NCI-H748 (cell line): ENCODE measurements around the gene PHACTR1.
"Not testable (repeated sequence)": the region's sequence is repeated elsewhere in the genome, so short reads cannot be mapped to it uniquely, and the experiment has no call there.

Source experiments
- DNase-seq: peaks from one replicate; lab custom pipeline; 2025; ENCODE audit not compliant: unreplicated experiment; lab: John Stamatoyannopoulos, UW

Gene PHACTR1

DNA sequence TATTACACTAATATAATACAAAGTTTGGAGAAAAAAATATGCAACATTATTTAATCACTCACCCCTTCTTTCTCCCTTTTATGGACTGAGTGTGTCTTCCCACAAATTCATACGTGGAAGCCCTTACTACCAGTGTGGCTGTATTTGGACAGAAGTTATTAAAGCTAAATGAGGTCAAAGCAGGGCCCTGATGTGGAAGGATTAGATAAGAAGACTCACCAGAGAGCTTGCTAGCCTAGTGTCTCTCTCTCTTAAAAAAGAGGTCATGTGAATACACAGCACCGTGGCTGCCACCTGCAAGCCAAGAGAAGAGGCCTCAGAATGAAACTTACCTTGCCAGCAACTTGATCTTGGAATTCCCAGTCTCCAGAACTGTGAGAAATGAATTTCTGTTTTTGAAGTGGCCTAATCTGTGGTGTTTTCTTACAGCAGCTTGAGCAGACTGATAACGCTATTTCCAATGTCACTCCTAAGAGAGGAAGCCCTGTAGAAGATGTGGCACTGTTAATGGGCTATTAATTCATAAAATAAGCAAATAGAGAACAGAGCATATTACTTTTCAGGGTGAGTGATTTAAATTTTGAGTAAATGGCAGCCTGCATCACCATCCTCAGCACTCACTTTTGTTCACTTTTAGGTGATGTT, 378.3 kb downstream of the PHACTR1 start:
- no peak for DNase-seq

DNA sequence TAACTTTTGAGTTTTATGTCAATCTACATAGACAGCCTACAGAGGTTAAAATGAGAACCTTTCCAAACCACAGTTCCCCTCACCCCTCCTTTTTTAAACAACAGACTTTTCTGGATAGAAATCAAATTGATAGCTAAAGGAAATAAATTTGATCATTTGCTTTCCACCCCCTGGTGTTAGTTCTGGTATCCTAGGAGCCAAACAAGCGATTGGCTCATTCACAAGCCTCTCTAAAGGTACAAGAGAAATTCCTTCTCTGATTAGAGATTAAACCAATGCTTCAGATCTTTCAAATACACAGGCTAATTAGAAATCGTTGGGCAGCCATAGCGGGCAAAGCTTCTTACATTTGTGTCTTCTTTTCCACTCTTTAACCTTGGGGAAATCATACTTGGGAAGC, 379.5 kb downstream of the PHACTR1 start:
- DNase-seq, result no peak

DNA sequence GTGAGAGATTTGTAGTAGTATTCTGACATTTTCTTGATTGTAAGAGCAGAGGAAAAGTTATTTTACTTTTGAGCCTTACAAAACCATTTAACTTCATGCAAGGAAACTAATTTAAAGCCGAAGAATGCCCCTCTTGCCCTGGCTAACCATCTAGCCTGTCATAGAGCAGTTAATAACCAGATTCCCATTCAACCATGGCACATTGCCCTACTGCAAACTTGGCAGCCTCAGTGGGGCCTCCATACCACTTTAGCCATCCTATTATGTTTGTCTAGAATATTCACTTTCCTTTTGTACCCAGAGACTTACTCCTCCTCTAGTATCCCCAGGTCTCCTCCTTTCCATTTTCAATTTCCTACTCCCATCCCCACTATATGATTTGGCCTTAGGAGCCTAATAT, 380.9 kb downstream of the PHACTR1 start:
- DNase-seq, result no peak

DNA sequence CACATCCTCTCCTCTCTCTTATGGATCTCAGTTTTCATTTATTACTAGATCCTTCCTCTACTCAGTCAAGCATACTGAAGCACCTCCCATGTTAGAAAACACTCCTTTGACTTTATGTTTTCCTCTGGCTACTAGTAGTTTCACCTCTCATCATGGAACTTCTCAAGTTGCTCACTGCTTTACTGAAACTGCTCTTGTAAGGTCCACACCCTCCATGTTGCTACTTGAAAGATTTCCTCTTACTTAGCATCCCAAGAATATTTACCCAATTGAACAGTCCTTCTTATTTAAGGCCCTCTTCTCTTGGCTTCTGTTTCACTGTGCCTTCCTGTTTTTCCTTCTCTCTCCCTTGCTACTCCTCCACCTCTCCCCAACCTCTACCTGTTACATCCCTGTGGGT, 381.4 kb downstream of the PHACTR1 start:
- DNase-seq, result no peak

DNA sequence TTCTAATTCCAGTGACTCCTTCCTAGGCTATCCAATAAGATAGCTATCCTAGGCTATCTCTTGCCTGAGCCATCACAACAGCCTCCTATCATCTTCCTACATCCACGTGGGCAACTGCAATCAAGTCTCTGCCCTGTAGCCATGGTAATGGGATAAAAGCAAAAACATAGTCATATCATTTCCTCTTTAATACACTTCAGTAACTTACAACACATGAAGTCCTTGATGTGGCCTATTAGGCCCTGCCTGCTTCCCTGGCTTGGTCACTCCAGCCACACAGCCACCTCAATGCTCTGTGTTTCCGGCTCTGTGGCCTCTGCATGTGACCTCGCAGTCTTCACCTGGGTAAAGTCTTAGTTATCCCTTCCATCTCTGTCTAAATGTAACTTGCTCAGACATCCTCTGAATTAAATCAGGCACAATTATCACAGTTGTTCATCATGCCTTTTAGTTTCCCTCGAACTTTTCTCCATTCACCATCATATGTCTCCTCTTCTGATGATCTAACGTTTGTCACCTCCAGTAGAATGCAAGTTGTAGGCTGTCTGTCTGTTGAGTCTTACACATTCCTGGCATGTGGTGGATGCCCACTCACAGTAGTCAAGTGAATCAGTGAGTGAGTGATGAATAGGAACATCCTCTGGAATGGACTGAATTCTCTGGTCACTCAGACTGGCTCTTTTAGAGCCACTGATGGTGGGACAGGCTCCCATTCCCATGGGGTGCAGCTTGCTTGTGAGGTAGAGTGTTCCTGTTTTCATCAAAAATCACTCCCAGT, 382.4 kb downstream of the PHACTR1 start:
- DNase-seq, result no peak

DNA sequence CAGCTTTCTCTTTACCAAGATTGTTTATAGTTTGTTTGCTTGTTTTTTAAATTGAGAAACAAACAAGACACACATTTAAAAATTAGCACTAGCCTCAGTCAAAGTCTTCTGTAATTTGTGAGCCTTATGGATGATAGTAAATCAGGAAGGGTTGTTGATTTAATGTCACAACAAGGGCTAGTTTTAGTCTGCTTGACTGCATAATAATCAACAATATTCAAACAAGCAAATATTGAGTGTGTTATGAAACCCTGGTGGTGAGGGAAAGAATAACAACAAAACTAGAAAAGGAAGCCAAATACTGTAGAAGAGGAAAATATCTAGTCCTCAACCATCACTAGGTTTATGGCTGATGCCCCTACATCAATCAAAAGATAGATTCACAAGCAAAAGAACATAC, 383.2 kb downstream of the PHACTR1 start:
- no peak for DNase-seq

DNA sequence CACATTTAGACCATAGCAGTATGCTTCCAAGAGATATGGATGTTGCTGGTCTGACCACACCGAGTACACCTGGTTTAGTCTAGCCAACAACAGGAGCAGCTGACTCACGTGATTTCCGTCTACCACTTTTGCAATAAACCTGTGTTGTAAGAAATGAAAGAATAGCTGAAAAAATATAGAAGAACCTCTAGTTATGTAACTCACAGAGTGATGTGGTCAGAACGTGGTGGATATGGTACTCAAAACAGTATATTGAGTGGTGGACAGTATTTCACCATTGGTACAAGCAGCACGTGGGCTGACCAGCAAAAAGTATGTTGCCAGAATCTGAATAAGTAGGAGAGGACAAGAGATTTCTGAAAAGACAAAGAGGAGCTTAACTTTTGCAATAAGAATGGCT, 384.8 kb downstream of the PHACTR1 start:
- DNase-seq, result no peak

DNA sequence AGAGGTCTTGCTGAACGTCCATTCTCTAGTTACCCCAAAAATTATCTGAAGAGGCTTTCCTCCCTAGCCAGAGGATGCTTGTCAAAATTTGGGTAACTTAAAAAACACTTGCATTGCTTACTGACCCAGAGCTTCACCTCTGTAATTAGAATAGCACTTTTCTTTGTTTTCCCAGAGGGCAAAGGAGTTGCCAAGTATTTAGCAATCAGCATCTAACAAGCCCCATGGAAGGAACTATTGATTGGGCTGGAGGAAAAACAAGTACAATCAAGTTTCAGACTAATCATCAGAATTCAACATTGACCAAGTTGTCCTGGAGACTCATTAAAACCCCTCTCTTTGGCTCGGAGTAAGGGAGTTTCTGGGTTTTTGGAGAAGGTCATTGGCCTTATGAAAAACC, 385.4 kb downstream of the PHACTR1 start:
- DNase-seq, result no peak

DNA sequence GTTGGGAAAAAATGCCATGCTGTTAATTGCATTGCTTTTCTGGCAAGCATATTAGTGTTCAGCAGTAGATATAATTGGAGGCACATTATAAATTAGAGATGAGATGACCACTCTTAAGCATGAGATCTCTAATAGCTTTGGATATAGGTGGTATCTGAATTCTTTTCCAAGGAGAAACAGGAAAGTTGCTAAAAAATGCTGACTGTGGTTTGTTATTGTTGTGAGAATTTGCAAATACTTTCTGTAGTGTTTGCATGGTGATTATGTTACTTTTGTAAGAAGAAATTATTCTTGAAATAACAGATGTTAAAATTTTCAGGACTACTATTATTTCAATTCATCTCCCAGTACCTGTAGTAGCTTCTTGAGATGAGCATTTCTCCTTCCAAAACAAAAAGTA, 386.6 kb downstream of the PHACTR1 start:
- DNase-seq, result no peak

DNA sequence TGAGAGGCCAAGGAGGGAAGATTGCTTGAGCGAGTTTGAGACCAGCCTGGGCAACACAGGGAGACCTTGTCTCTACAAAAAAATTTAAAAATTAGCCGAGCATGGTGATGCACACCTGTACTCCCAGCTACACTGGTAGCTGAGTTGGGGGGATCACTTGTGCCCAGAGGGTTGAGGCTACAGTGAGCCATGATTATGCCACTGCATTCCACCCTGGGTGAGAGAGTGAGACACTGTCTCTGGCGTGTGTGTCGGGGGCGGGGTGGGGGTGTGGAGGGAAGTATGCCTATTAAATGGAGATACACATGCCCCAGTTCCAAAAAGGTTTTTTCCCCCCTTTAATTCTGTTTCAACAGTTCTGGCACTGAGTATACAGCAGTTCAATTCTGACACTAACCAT, 388.6 kb downstream of the PHACTR1 start:
- DNase-seq, result no peak

DNA sequence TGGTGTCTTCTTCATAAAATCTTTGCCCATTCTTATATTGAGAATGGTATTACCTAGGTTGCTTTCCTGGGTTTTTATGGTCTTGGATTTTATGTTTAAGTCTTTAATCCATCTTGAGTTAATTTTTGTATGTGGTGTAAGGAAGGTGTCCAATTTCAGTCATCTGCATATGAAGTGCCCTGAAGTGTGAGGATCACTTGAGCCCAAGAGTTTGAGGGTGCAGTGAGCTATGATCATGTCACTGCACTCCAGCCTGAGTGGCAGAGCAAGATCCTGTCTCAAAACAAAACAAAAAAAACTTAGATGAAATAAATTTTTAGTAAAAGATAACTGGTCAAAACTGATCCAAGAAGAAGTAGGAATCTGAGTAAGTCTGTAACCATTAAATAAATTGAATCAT, 396.4 kb downstream of the PHACTR1 start:
- no peak for DNase-seq

DNA sequence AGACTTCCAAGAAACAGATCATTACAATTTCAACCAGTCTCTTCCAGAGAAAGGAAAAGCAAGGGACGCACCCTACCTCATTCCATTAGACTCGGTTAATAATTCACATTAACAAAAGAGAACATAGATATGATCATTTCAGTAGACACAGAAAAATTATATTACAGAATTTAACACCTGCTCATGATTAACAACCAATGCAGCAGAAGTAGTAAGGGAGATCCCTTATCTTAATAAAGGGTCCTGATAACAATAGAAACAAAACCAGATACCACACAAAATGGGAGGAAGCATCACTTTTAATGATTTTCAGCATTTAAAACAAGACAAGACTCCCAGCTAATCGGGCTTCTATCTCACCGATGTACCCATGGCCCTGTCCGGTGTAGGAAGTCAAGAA, 396.8 kb downstream of the PHACTR1 start:
- DNase-seq, result no peak

DNA sequence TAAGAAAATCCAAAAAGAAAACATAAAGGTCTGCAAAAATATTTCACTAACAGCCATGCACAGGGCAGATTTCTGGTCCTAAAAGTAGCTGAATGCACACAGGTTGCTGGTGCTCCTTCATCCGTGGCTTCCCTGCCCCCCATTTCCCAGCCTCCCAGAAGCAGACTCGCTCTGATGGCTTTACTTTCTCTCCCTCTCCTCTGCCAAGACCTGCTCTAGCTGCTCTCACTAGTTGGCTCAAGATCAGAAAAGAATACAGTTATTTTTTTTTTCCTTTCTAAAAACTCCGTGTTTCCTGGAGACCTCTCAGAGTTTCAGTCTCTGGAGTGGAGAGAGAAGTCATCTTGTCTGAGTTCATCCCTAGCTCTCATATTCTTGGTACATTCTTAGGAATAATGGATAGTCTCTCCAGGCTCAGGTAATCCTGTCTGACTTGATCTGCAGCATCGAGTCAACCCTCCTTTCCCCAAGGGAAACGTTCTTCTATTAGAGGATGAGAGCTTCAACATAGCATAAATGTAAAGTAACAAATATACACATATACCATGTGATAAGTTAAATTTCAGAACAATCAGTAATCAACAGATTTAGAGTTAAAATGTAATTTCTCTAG, 397.5 kb downstream of the PHACTR1 start:
- no peak for DNase-seq

DNA sequence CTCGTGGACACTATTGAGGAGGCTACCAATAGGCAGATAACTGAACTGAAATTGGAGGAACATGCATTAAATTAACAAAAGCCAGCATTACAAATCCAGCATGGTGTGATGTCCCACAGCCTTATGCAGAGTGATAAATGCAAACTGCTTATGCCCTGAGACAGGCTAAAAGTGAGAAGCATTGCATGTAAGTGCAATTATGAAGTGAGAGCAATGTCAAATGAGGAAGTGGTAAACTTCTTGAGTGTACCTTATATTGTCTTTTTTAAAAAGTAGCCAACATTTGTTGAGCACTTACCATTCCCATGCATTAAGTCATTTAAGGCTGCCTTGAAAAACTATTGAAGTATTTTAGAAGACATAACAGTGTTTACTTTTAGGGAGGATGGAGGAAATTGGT, 399.6 kb downstream of the PHACTR1 start:
- DNase-seq, result no peak

DNA sequence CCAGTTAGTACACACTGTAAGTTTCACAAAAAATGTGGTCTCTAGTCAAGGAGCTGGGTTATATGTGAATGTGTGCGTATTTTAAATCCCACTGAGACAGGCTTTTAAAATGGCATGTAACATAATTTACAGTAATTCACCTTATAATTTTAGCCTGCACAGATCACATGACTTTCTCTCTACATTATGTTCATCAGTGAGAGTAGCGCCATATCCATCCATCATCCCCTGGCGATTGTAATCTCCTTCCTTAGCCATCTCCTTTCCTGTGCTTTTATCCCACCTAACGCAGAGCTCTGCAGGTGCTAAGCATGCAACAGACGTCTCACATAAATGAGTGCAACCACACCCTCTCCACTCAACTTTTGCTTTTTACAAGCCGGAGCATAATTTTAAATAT, 401.0 kb downstream of the PHACTR1 start:
- peak; percentile 35 for DNase-seq

DNA sequence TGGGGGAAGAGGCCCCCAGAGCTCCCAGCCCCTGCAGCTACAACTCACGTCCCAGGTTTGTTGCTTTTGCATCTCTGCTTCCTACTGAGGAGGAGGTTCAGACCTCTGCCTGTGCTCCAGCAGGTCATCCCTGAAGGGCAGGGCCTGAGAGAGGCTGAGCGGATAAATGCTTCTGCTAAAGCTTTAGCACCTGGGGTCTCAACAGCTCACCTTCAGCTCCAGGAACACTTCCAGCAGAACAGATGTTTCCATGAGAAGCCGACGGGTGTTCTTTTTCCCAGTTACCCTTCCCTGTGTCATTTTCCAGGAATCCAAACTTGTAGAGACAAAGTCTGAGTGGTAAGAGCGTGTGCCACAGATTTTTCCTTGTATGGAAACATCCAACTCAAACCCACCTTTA, 403.0 kb downstream of the PHACTR1 start:
- no peak for DNase-seq

DNA sequence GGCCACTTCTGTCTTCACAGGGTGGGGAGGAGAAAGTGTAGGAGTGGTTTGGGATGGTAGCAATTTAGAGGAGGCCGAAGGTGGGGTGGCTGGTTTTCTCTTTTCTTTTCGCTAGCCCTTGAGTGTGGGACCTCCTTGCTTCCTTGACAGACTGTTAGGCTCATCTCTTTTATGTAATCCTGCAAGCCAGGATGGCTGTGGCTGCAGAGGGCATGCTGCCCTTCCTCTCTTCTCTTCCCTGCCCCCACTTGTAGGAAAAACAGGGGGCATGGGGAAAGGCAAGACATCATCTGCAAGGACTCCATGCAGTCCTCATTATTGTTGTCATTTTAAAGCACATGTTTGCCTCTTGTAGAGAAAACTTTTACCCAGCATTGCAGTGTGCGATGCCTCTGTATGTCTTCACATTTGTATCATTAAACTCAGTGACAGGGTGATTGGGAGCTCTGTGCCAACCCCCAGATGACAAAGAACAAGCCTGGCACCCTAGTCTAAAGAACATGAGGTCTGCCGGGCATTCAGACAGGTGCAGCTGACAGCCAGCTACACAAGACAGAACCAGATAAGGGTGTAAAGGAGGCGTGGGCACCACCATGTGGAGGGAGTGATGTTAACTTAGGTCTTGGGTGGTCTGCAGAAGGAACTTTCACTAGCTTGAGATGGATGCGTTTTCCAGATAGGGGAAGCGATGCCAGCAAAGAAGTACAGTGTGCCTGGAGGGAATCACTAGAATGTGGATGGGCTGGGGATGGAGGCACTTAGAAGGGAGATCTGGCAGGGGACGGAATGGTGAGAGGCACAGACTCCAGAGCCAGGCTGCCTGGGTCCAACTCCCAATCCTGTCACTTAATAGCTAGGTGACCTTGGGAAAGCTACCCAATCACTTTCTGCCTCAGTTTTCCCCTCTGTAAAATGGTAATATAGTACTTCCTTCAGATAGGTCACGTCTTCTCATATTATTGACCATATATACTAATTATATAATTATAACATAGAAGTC, 404.2 kb downstream of the PHACTR1 start:
- DNase-seq, result peak; percentile 36

DNA sequence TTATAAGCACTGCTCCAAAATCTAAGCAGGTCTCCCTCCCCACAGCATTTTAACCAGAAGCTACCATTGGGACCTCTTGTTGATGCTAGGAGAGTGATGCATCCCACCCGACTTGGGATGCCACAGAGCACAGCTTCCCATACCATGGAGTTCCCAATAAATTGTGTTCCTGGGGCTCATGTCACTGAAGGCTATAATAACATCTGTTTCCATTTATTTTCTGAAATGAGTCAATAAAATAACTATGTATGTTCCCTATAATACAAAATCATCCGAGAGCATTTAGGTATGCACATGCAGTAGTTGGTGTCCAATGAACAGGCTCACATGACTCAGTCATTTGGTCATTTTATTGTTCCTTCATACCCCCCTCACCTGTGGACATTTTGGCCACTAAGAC, 407.6 kb downstream of the PHACTR1 start:
- no peak for DNase-seq

DNA sequence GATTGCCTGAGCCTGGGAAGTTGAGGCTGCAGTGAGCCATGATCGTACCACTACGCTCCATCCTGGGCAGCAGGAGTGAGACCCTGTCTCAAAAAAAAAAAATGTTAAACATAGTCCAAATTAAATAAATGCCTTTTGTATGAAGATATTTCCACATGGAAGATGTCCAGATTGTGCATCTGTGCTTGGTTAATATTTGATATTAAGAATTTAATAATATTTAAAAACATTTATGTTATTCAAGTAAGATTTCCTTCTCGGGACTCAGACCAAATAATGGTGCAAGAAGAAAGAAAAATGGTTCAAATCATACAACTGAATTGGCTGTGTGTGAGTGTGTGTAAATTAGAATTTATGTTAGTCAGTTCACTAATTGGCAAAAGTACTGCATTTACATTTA, 409.3 kb downstream of the PHACTR1 start:
- DNase-seq, result no peak

DNA sequence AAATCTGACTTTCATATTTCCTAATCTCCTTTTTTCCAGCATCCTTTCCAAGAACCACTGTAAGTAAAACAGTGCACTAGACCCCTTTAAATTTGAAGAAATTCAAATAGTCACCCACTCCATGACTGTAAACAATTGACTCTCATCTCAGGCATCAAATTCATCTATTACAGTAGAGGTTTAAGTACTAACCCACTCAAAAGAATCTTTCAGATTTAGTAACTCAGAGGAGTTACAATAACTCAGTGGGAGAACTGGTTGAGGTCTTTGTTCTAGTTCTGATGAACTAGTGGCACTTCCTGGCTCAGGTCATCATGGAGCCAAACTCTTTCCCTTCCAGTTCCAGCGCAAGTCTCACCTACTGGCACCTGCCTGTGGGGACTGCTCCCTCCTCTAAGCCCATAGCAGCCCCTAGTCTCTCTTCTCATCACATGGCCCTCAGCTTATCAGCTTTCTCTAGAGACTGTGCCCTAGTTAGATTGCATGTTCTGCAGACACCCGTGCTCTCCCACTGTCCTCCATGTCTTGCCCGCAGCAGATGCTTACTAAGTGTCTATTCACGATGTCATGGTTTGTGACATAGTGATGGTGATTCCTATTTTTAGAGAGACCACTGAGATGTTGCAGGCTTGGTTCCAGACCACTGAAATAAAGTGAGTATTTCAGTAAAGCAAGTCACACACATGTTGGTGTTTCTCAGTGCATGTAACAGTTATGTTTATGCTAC, 415.5 kb downstream of the PHACTR1 start:
- no peak for DNase-seq

DNA sequence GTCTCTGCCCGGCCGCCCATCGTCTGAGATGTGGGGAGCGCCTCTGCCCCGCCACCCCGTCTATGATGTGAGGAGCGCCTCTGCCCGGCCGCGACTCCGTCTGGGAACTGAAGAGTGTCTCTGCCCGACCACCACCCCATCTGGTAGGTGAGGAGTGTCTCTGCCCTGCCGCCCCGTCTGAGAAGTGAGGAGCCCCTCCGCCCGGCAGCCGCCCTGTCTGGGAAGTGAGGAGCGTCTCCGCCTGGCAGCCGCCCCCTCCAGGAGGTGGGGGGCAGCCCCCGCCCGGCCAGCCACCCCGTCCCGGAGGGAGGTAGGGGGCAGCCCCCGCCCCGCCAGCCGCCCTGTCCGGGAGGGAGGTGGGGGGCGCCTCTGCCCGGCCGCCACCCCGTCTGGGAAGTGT, 417.3 kb downstream of the PHACTR1 start:
- DNase-seq, result not testable (repeated sequence)
